Medulla oblongata (tissue), 1 donor: ENCODE results near the gene NDUFB3.
A peak's percentile ranks its signal among the peaks of the same experiment; 100 is the strongest.
"Not testable (repeated sequence)": the region's sequence is repeated elsewhere in the genome, so short reads cannot be mapped to it uniquely, and the experiment has no call there.

Experiments
- DNase-seq: peaks from one replicate; pipeline ENCODE4 v3.0.0-alpha.2; 2015; ENCODE audit errors: extremely low spot score

NDUFB3 gene

GRCh38 chr2:201090574-201090973 is 18.8 kb downstream of the NDUFB3 start:
- DNase-seq = no peak

- no peak for DNase-seq
Measured at GRCh38 chr2:201093573-201093972, 21.8 kb downstream of the NDUFB3 start.

GRCh38 chr2:201100497-201100896 is 28.7 kb downstream of the NDUFB3 start:
- DNase-seq = no peak

- DNase-seq = no peak
Measured at GRCh38 chr2:201105759-201106158, 34.0 kb downstream of the NDUFB3 start.

- no peak for DNase-seq
Measured at GRCh38 chr2:201107624-201108023, 35.8 kb downstream of the NDUFB3 start.

GRCh38 chr2:201108341-201108740 is 36.5 kb downstream of the NDUFB3 start:
- DNase-seq = no peak

- DNase-seq = no peak
Measured at GRCh38 chr2:201109186-201109585, 37.4 kb downstream of the NDUFB3 start.

- DNase-seq = no peak
Measured at GRCh38 chr2:201110615-201111014, 38.8 kb downstream of the NDUFB3 start.

GRCh38 chr2:201111096-201111495 is 39.3 kb downstream of the NDUFB3 start:
- DNase-seq = no peak

- no peak for DNase-seq
Measured at GRCh38 chr2:201114350-201114749, 42.5 kb downstream of the NDUFB3 start.

- peak; percentile 2 for DNase-seq
Measured at GRCh38 chr2:201114846-201115245, 43.0 kb downstream of the NDUFB3 start.

GRCh38 chr2:201116115-201116958 is 44.5 kb downstream of the NDUFB3 start, which contains the start of gene CFLAR:
CFLAR (plus strand) TSS chr2:201116164; CDS start chr2:201129866, 13,702 bp downstream.
- DNase-seq = peak; percentile 68

GRCh38 chr2:201116959-201117734 is 45.3 kb downstream of the NDUFB3 start:
- peak; percentile 71 for DNase-seq

- not testable (repeated sequence) for DNase-seq
Measured at GRCh38 chr2:201117735-201118094, 45.9 kb downstream of the NDUFB3 start.

GRCh38 chr2:201118121-201118960 is 46.5 kb downstream of the NDUFB3 start:
- peak; percentile 90 for DNase-seq

- DNase-seq = peak; percentile 39
Measured at GRCh38 chr2:201118961-201119854, 47.4 kb downstream of the NDUFB3 start.

GRCh38 chr2:201122276-201122675 is 50.5 kb downstream of the NDUFB3 start:
- DNase-seq = no peak

- DNase-seq = no peak
Measured at GRCh38 chr2:201126308-201127151, 54.7 kb downstream of the NDUFB3 start.

GRCh38 chr2:201127152-201127511 is 55.3 kb downstream of the NDUFB3 start:
- no peak for DNase-seq

GRCh38 chr2:201127570-201127969 is 55.8 kb downstream of the NDUFB3 start:
- DNase-seq = peak; percentile 79
